ENCODE results near the gene ZCCHC3.

ZCCHC3 gene

DNA sequence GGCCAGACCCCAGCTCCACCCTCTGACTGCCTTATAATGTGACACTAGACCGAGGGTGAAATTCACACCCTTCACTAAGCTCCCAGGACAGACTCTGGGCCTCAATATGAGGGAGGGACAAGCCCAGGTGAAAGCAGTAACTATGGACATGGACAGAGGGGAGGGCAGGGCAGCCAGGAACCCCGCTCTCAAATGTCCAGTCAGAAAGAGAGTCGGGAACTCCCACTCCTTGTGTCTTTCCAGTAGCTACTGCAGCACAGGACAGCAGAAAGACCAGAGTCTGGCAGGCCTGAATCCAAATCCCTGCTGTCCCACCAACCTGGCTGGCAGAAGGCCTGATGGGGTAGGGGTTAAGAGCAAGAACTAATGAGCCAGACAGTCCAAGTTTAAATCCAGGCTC lies 13.2 kb upstream of the ZCCHC3 start:
- DNase-seq = no peak

DNA sequence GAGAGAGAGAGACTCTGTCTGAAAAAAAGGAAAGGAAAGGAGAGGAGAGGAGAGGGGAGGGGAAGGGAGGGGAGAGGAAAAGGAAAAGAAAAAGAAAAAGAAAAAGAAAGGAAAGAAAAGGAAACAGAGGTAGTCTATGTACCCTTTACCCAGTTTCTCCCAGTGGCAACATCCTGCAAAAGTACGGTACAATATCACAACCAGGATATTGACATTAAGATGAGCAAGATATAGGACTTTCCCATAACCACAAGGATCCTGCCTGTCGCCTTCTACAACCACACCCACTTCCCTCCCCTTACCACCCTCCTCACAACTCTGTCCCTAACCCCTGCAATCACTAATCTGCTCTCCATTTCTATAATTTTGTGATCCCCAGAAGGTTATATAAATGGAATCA lies 10.9 kb upstream of the ZCCHC3 start:
- no peak for DNase-seq

DNA sequence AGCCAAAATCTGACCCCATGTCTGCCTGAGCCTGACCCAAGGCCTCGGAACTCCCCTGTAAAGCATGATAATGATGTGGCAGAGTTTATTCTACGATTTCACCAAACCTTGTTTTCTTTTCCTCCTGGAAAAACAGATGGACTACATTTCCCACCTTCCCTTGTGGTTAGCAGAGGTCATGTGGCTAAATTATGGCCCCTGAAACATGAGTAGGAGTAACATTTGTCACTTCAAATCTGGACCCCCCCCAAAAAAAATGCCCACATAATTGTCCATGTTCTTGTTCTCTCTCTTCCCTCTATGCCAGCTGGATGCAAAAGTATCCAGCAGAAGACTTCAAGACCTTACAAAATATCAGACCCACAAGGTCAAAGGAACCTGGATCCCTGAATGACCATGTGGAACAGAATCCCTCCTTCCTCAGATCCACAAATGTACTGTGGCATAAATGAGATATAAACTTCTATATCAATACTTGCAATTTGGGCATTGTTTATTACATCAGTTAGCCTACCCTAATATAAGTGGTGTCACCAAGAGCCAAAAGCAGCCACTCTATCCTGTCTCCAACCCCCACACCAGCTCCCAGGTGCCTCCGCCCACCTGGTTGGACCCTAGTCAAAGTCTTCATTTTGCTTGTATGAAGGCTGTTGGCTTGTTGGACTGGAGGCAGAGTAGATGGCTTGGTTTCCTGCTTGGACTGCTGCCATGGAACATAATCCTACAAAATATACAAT lies 8.2 kb upstream of the ZCCHC3 start:
- no peak for DNase-seq

DNA sequence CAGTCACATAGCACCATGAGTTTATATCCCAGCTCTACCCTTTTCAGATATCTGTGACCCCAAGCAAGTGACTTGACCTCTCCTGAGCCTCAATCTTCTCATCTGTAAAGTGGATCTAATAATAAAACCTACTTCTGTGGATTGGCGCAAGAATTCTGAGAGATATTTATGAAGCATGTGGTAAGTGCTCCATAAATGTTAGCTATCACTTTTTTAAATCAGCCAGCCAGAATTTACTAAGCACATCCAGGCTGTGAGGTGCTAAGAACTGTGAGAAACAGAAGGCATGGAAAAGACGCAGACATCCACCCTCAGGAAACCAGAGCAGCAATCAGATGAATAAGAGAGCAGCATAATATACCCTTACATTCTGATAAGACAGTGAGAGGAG lies 7.7 kb upstream of the ZCCHC3 start:
- DNase-seq = no peak

DNA sequence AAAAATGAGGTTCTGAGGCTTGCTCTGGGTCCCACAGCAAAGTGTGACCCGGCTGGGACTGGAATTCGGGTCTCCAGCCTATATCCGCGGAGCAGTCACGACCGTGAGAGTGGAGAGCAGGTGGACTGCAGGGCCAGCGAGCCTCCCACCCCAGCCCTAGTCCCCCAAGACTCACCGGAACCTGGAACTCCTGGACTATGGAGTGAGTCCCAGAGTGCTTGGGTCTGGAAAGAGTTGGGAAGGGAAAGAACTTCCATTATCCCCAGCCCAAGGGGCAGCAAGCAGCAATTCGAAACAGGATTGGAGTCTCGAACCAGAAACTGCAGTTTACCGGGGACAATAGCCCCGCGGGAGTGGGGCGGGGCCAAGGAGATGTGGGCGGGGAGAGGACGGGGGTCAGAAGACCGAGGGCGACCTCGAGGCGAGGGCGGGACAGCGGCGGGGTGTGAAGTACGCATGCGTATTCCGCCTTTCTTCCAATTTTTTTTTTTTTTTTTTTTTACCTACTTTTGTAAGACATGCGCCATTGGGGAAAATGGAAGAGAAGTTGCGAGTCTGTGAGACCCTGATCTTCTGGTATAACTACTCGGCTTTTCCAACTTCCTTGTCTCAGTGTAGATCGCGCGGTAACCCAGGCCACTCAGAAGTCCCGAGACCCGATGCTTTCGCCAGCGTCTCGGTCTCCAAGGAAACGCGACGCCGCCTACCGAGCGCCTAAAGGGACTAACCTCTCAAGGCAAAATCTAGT lies 7.1 kb upstream of the ZCCHC3 start, which contains the start of gene C20orf96:
TSS of gene C20orf96 (minus strand) at position 667 of the 748 bp plus-strand sequence. CDS start at position 527, 140 bp downstream.
- peak; percentile 60 to 70 (median 65) for DNase-seq

DNA sequence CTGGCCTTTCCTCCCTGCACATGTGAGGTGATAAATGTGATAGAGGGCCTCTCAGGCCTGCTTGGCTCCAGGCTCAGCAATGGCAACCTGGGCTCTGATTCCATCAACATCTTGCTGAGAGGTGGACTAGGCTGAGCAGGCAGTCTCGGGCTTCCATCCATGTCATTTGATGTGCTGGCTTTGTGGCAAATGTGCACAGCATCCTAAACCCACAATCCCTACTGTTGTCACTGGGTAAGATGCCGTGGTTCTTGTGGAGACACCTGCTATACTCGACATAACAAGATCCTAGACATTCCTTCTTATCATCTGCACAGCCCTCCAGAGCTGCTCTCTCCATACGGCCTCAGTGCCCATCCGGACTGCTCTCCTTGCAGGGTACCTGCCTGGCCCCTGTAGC lies 2.8 kb upstream of the ZCCHC3 start:
- DNase-seq = no peak

DNA sequence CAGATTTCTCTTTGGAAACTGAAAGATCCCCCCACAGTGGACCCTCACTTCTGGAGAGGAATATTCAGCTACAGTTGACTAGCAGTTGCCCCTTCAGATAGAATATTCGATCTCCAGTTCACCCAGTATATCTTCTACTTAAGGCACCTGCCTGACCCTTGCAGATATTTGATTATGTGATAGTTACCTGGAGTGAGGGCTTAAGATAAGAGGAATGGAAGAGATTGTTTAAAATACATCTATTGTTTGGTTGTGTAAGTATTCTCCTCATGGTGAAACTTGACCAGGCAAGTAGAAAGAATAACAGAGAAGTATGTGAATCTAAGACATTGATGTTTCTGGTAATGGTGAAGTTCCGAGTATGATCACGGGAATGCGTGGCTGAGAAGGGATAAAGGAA lies 1.6 kb upstream of the ZCCHC3 start:
- DNase-seq = no peak

DNA sequence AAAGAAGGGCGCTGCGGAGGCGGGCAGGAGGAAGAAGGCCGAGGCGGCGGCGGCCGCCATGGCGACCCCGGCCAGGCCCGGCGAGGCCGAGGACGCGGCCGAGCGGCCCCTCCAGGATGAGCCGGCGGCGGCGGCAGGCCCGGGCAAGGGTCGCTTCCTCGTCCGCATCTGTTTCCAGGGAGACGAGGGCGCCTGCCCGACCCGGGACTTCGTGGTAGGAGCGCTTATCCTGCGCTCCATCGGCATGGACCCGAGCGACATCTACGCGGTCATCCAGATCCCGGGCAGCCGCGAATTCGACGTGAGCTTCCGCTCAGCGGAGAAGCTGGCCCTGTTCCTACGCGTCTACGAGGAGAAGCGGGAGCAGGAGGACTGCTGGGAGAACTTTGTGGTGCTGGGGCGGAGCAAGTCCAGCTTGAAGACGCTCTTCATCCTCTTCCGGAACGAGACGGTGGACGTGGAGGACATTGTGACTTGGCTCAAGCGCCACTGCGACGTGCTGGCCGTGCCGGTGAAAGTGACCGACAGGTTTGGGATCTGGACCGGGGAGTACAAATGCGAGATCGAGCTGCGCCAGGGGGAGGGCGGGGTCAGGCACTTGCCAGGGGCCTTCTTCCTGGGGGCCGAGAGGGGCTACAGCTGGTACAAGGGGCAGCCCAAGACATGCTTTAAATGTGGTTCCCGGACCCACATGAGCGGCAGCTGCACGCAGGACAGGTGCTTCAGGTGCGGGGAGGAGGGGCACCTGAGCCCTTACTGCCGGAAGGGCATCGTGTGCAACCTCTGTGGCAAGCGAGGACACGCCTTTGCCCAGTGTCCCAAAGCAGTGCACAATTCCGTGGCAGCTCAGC lies 780 bp downstream of the ZCCHC3 start:
- DNase-seq = peak in 3 of 4 experiments; percentile 14 to 28 (median 19)

DNA sequence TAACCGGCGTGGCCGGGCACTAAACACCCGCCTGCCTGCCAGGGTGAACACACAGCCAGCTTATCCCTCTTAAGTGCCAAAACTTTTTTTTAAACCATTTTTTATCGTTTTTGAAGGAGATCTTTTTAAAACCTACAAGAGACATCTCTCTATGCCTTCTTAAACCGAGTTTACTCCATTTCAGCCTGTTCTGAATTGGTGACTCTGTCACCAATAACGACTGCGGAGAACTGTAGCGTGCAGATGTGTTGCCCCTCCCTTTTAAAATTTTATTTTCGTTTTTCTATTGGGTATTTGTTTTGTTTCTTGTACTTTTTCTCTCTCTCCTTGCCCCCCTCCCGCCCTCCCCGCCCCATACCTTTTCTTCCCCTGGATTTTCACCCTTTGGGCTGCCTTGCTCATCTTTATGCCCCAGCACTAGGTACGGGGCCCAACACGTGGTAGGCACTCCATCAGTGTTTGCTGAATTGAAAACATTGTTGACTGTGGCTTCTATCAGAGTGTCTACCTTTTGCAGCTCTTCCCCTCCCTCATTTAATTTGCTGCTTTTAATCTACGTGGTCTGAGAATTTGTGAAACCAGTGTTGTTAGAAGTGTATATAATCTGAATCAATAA lies 1.5 kb downstream of the ZCCHC3 start:
- no peak for DNase-seq

DNA sequence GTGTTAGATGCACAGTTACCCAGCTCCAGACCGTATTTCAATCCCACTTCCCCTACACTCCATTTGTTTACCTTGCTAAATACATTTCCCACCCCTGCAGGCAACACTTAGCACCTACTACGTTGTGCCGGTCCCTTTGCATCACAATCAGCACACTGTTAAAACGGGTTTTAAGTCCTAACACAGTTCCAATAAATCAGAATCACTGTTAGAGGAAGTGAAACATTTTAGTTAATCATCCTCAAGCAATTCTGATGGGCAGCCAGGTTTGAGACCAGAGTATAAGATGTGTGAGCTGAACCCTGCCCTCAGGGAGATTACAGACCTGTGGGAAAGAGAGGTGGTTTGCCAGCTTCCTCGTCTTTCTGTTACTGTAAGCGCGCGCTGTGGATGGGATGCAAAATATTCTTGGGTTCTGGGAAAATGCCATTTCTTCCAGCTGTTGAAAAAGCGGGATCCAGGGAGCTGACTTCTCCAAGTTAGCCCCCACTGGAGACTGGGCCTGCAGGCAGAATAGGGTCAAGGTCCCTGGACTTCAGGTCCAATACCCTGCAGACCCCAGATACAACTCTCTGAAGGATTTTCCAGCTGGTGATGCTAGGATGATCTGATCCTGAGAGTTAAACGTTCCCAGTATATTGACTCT lies 3.1 kb downstream of the ZCCHC3 start:
- DNase-seq = no peak

DNA sequence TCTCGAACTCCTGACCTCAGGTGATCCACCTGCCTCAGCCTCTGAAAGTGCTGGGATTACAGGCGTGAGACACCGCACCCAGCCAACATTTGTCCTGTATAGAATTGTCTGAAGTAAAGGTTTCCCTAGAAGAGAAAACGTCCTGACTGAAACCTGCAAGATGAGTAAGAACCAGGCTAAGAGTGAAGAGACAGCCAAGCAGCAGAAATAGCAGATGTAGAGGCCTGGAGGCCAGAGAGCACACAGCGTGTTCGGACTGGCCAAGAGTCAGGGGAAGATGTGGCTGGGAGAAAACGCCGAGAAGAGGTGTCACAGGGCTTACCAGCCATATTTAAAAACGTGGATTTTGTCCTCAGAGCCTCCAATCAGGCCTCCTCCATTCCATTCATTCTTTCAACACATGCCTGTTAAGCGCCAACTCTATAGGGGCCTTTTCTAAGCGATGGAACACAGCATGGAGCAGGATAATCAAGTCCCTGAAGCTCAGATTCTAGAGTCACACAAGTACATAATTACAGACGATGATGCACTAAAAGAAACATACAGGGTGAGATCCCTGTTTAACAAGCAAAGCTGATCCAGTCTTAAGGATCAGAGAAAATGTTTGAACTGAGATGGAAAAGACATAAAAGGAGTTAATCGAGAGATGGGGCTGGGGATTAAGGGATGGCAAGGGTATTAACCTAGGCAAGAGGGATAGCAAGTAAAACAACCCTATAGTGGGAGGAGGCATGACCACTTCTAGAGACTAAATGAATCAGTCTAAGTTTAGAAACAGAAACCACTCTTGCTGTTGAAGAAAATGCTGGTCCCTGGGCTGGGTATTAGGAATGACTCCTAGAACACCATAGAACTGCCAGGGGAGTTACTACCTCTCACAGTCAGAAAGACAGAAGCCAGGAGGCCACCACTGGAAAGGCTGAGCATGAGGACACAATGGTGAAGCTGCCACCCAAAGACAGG lies 4.8 kb downstream of the ZCCHC3 start:
- DNase-seq = no peak

DNA sequence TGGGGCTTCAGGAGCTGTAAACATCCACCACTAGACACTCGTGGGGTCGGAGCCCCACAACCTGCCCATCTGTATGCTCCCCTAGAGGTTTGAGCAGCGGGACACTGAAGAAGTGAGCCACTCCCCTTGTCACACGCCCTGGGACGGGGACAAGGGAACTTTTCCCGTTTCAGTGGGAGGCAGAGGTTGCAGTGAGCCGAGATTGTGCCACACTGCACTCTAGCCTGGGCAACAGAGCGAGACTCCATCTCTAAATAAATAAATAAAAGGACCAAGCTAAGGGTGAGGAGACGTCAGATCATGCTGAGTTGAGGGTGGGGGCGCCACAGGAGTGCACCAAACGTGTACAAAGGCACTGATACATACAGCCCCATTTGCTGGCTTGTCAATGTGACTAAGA lies 8.4 kb downstream of the ZCCHC3 start:
- DNase-seq = no peak

DNA sequence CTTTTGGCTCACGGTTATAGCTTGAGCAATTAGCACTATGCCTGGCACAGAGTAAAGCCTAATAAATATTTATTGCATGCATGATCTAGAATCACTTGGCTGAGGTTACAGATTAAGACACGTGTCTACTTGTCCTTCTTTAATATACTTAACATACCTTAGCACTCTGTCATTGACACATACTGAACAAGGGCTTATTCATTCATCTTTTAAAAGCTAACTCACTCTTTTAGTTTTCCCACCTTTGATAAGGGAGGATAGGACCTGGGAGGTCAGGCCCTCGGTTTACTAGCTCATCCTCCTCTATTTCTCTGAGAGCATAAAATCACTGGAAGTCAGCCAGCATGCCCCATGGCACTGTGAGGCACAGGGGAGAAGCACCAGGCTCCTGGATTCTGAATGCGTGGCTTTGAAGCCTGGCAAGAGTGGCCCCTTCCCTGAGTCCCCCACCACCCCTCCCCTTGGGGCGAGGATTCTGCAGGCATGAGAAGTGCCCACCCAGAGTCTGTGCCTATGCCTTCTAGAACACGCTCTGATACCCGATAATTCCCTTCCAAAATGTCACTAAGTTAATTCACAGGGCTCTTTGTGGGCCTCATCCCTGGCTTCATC lies 11.2 kb downstream of the ZCCHC3 start:
- DNase-seq = no peak

DNA sequence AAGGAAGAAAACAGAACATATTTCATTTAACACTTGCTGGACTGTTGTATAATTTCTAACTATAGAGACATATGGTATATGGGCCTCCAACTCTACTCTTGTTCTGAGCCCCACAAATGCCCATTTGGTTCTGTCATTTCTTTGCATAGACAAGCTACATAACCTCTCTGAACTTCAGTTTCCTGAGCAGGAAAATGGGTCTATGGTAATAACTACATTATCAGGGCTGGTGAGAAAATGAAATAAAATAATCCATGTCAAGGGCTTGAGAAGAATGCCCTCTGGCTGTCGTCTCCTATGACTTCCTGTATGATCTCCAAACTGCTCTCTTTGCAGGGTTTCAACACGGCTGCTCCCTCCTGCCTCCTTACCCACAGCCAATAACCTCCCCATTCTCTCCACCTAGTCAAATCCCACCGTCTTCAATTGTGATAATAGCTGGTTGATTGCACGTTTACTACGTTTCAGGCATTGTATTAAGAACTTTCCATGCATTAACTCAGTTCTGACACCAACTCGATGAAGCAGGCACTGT lies 12.0 kb downstream of the ZCCHC3 start:
- DNase-seq = no peak

DNA sequence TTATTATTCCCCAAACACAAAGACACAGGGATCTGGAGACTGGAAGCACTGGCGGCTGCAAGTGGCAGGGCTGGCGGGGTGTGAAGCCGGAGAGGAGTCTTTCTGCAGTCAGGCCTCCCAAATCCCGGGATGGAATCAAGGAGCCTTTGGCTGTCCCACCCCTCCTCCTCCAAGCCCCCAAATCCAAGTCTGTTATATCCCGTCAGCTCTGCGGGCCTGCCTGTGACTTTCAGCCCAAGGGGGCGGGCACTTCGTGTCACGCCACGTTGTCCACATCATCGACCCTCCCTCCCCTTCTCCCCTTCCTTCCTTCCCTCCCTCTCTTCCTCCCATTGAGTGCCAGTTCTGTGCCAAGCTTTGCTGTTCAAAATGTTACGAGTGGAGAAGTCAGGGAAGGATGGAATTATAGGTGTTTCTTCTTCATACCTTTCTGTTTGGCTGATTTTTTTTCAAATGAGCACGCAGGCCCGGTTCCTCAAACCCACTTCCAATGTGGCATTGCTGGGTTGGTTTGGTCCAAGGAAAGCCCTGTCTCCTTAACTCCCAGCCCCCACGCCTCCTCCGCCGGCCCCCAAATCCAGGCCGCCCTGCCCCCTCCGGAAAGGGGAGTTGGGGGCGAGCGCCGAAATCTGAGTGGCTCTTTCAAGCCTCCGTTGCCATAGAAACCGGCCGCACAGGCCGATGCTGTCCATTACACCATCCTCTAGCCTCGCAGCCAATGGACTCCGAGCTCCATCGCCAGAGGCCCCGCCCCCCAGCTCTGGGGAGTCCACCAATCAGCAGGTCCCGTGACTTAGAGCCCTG lies 12.7 kb downstream of the ZCCHC3 start:
- peak; percentile 33 to 60 (median 49) for DNase-seq

DNA sequence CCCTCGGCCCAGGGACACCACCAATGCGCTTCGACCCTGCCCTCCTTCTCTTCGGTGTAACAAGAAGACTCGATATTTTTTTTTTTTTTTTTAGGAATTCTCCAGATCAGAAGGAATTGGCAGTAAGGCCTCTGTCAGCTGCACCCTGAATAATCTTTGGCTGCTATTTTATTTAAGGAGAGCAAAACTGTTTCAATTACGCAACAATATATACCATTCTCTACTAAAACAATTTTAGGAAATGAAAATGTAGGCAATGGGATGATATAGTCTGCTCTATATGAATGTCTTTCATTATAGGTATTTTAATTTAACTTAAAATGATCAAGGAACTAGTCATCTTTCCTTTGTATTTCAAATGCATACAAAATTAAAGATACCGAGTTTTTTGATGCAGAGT lies 13.3 kb downstream of the ZCCHC3 start:
- no peak for DNase-seq

DNA sequence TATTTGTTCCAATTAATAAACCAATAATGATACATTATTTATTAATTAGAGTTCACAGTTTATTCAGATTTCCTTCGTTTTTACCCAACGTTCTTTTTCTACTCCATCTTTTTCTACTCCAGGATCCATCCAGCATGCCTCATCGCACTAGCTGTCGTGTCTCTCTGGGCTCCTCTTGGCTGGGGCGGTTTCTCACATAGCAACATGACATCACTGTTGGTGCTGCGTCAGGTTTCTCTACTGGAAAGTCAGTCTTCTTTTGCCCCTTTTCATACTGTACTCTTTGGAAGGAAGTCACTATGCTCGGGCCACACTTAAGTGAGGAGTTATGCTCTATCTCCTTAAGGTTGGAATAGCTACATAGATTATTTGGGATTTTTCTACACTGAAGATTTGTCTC lies 14.2 kb downstream of the ZCCHC3 start:
- DNase-seq = no peak

DNA sequence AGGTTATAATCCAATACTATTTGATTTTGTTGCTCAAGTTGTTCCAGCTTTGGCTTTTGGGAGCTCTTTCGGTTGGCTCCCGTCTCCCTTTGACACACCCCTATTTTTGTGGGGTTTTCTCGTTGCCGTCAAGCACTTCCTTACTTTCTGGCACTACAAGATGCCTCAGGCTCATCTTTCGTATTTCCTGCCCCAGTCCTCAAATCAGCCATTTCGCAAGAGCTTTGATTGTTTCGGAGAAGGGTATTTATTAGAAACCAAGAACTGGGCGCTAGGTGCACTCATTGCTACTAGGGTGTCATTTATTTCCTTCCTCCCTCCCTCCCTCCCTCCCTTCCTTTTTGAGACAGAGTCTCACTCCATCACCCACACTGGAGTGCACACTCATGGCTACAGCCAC lies 14.7 kb downstream of the ZCCHC3 start:
- DNase-seq = no peak

DNA sequence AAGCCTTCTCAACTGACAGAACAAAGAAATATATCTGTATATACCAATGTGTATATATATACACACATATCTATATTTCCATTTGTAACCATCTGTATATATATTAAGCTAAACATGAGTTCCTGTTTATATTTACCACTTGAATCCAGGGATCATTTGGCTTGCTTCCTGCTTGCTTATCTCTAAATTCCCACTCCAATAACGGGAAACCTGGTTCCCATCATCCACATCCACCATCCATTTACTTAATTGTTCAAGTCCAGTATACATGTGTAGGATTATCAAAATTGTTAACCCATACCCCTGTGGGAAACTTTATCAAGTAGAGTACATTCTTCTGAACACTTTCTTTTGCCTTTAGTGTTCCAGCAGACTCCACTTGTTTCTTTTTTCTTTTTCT lies 15.5 kb downstream of the ZCCHC3 start:
- no peak for DNase-seq

DNA sequence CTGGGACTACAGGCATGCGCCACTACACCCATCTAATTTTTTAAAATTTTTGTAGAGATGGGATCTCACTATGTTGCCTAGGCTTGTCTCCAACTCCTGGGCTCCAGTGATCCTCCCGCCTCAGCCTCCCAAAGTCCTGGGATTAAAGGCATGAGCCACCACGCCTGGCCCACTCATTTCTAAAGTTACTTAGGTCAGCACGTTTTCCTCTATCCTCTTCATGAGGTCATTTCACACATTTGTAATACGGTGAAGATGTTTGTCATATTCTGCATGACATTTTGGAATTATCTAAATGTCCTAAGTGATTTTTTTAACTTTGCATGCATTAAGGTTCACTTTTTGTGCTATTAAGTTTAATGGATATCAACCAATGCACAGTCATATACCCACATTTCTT lies 16.0 kb downstream of the ZCCHC3 start:
- no peak for DNase-seq

All from activated CD4-positive, CD25-positive, alpha-beta regulatory T cell (primary cell).